NCI-H1436 (cell line): ENCODE measurements around the gene C2CD4B.
A peak's percentile ranks its signal among the peaks of the same experiment; 100 is the strongest.

ENCODE experiments used
- DNase-seq: peaks from one replicate; lab custom pipeline; 2025; lab: John Stamatoyannopoulos, UW

The C2CD4B gene

DNA sequence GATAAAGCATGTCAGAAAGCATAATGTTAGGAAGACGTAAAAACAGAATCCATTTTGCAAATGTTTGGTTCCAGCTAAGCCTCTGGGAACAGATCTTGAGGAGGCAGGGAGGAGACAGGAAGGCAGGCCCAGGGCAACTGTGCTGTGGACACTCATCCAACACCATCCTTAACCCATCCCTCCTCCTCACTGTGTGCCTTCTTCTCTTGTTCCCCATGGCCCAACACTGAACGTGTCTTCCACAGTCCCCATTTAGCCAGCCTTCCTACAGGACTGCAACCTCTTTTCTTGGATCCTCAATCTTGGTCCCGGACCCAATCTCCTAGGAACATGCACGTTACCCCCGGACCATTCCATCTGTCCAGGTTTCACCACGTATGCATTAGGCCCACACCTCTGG, 15.4 kb downstream of the C2CD4B start:
- no peak for DNase-seq

- DNase-seq: no peak
These were observed 17.5 kb downstream of the C2CD4B start for GRCh38 chr15:62147551-62147950.

- no peak for DNase-seq
These were observed 17.9 kb downstream of the C2CD4B start for GRCh38 chr15:62147149-62147548.

DNA sequence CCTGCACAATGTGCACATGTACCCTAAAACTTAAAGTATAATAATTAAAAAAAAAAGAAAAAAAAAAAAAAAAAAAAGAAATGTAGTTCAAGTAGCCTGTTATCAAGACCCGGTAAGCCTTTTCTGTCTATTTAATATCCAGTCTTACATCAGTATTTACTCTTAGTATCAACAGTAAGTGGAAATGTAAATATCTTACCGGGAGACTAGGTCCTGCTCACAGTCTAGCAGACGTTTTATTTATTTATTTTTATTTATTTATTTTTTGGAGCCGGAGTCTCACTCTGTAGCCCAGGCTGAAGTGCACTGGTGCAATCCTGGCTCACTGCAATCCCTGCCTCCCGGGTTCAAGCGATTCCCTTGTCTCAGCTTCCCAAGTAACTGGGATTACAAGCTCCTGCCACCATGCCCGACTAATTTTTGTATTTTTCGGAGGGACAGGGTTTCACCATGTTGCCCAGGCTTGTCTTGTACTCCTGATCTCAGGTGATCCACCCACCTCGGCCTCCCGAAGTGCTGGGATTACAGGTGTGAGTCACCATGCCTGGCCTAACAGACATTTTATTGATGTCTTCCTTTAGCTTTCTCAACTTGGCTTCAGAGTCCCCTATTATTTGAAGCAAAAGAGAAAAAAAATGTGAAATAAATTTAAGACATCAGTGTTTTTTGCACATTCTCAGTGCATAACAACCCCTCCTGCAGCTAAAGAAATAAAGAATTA, 19.9 kb downstream of the C2CD4B start:
- no peak for DNase-seq

DNA sequence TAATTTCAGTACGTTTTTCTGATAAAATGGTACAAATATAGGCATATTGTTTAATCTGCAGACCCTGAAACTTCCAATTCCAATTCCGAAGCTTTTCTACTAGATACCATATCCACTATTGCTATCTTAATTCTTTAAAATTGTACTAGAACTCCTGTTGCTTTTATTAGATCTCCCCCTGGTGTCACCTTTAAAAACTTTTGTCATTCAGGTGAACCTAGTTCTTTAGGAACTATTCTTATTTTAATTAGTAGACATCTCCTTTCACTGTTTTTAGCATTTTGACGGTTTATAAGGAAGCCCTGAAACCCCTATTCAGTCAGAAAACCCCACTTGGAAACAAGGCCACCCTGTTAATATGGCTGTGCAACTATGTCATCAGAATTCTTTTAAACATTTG, 22.3 kb downstream of the C2CD4B start:
- DNase-seq: no peak

- DNase-seq: no peak
These were observed 23.2 kb downstream of the C2CD4B start for GRCh38 chr15:62141643-62142588.

DNA sequence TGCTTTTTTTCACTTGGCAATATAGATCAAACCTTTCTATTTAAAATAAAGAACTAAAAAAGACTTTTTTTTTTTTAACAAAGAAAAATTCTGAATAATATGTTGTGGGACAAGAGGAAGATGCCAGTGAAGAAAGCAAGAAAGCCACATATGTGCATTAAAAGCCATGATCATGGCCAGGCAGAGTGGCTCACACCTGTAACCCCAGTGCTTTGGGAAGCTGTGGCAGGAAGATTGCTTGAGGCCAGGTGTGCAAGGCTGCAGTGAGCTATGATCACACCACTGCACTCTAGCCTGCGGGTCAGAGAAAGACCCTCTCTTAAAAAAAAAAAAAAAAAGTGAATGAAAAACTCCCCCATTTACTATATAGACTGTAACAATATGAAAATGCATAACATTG, 23.9 kb downstream of the C2CD4B start:
- DNase-seq: no peak

- DNase-seq: no peak
These were observed 27.0 kb downstream of the C2CD4B start for GRCh38 chr15:62138124-62138523.

DNA sequence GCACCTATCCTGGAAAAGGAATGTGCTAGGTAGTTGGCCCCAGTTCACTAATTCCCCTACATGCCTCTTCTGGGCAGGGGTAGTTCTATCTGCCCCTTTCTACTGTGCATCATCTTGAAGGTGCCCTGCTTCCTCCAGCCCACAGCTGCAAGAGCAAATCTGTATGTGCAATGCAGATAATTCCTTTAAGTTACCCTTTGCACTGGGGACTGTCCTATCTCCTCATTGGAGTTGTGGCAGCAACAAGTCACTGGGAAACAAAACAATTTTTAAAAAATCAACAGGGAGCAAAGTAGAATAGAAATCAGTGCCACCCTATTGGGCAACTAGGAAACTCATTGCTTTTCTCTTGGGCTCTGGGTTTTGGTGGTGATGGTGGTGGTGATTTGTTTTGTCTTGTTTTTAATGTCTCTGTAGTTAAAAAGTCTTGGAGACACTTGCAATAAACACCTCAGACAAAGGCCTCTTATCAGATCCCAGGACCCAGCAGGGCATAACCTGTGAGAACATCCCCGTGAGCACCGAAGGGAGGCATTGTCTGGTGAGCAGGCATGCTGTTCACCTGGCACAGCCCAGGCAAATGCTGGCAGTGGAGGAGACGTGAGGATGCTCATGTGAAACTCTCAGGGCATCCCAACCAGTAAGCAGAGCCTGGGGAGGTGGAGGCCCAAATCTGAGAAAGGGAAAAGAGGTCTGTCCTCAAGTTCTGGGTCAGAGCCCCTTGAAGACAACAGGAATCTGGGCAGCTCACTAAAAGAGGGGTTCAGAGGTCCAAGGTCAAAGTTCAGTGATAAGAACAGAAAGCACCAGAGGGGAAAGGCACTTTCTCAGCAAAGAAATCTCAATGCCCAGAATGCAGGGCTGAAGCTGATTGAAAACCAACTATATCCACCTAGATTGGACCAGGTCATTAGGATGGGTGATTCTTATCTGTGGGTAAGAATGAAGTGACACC, 27.9 kb downstream of the C2CD4B start:
- no peak for DNase-seq

GRCh38 chr15:62135532-62136134, 29.5 kb downstream of the C2CD4B start:
- DNase-seq: no peak

GRCh38 chr15:62133141-62133540, 31.9 kb downstream of the C2CD4B start:
- no peak for DNase-seq

DNA sequence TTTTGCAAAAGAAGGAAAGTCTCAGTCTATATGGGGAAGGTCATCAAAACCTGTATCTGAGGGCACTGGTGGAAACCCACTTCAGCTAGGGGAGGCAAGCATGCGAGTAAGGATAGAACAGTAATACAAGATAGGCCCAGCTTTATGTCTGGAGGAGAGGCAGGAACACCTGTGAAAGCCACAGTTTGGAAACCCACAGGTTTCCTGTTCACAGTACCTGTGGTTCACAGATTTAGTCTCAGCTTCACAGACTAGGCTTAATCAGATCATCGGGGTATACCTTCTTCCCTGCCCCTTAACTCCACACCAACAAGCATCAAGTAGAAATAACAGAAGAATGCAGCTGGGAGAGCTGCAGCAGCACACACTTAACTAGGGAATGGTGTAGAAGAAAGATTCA, 36.2 kb downstream of the C2CD4B start:
- DNase-seq: no peak

- no peak for DNase-seq
These were observed 38.7 kb downstream of the C2CD4B start for GRCh38 chr15:62126364-62126763.

DNA sequence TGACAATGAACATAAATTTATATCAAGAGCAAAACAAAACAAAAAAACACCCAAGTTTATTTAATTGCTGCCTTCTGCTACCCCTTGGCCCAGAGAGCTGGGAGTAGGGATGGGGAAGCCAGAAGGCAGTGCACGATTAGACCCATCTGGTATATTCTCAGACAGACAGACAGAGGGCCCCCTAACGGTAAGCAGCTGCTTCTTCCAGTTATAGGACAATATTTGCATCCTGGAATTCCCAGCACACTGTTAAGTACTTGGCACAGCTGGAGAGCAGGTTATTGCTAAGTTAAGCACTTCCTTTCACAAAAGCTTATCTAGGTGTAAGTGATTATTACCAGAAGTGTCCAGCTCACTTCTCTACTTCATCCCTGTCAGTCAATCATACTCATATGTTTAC, 39.3 kb downstream of the C2CD4B start:
- no peak for DNase-seq

DNA sequence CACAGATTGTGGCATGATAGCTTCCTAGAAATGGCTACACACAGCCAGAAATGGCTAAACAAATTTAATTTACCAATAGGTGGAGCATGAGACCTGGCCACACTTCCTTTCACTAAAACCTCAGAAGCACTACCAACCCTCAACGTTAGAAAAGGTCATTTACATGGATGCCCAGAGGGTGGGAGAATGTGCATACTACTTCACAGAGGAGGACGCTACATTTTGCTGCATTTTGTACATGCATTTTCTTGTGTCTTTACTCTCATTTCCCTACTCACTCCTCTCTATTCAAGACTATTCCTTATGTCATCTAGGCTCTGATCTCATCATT, 40.1 kb downstream of the C2CD4B start:
- DNase-seq: no peak

- peak; percentile 15 for DNase-seq
These were observed 40.7 kb downstream of the C2CD4B start for GRCh38 chr15:62124176-62124972.

DNA sequence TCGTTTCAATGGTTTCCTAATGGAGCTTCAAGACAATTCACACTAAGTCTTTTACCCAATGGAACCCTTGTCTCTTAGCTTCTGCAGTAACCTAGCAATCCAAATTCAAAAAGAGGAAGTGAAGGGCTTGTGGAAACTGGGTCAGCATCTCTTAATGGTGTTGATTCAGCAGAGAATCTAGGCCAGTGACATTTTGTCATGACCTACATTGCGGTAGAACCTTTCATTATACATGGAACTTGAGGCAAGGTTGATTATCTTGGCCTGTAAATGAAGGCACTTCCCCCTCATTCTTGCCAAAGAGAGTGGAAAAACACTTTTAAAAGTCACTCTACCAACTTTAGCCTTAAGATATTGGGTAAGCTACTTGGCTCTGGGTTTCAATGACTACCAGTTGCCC, 42.8 kb downstream of the C2CD4B start:
- DNase-seq: no peak

DNA sequence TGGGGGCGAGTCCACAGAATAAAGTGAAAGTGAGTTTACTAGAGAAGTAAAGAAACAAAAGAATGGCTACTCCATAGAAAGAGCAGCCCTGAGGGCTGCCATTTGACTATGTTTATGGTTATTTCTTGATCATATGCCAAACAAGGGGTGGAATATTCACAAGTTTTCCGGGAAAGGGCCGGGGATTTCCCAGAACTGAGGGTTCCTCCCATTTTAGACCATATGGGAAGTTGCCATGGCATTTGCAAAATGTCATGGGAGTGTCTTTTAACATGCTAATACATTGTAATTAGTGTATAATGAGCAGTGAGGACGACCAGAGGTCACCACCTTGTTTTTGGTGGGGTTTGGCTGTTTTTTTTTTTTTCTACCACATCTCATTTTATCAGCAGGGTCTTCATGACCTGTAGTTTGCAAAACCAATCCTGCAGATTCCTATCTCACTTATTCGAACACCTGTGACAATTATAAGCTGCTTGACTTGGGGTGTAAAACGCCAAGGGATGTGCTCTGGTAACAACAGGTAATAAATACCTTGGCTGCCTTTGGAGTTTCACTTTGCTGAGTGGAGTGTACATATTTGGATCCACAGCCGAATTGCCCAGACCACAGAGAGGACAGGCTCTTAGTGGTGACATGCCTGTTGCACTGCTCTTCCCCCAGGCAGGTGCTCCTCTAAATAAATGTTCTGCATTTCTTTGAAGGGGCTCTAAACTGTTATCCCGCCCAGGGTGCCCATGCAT, 43.6 kb downstream of the C2CD4B start:
- DNase-seq: no peak

- no peak for DNase-seq
These were observed 44.3 kb downstream of the C2CD4B start for GRCh38 chr15:62120776-62121175.

- no peak for DNase-seq
These were observed 45.2 kb downstream of the C2CD4B start for GRCh38 chr15:62119874-62120273.
